NCI-H2196 (cell line): ENCODE results near the gene TNFAIP8L1.

Experiments
- DNase-seq: peaks from one replicate; lab custom pipeline; 2025; ENCODE audit not compliant: unreplicated experiment; lab: John Stamatoyannopoulos, UW

TNFAIP8L1 gene

DNA sequence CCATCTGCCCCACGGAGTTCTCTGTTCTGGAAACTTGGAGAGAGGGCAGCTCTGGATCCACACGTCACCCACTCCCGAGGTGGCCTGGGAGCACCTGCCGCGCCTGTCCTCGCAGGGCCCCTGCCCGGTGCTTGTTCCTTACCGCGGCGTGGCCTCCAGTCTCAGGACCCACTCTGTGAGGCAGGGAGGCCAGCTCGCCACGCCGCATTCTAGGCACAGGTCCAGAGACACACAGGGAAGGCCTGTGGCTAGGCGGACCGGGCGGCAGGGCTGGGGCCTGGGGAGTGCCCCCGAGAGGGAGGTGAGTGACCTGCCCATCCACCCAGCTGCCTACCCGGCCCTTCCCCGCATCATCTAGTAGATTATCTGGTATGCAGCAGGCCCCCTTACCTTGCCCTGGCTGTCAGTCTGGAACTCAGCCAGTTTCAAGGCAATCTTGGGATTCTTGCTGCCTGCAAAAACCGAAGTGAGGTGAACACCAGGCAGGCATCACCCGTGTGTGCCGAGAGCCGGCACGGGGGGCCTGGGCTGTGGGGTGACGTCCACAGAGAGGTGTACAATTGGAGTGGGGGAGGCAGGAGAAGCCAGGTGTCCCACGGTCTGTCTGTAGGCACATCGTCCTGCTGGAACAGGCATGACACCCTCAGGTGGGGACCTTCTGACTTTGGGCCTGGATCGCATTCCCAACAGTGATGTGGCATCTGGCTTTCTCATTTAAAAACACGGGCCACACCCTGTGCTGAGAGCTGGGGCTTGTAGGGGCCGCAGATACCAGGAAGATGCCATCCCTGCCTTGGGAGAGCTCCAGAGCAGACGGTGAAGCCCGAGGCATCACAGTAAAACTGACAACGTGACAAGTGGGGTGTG lies 60.7 kb downstream of the TNFAIP8L1 start:
- DNase-seq: no peak

DNA sequence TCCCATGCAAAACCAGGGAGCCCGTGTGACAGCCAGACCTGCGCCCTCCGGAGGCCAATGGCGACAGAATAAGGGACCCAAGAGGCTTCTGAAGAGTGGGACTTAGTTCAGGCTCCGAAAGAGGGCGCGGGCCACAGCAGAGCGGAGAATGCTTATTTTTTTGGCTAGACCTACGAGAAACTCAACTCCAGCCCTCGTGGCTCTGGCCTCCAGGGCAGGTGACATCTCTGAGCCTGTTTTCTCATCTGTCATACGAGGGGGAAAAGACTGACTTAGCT lies 61.3 kb downstream of the TNFAIP8L1 start:
- DNase-seq: no peak

DNA sequence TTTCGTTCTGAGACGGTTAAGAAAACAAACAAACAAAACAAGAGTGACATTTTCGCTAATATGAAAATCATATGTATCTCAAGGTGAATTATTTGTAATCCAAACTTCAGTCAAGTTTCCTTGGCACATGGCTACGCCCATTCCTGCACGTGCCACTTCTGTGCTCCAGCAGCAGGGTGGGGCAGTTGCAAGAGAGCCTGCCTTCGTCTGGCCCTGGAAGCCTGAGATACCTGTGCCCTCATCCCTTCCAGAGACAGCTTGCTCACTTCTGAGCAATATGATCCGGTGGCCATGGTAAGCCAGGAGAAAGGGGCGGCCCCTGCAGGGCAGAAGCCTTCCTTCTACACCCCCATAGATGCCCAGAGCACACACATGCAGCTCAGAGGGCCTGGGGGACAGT lies 62.2 kb downstream of the TNFAIP8L1 start:
- no peak for DNase-seq

DNA sequence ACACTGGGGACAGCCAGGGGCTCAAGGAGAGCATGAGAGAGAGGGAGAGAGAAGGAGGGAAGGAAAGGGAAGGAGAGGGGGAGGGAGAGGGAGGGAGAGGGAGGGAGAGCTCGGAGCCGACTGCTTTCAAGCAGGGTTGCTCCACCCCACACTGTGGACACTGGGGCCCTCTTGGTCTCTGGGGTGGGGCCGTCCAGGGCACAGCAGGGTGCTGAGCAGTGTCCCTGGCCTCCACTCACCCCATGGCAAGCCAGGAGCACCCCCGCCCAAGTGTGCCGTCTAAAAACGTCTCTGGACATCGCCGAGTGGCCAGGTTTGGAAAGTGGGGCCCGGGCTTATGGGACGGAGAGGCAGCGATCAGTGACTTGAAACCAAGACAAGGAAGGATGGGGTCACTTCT lies 63.4 kb downstream of the TNFAIP8L1 start:
- no peak for DNase-seq

DNA sequence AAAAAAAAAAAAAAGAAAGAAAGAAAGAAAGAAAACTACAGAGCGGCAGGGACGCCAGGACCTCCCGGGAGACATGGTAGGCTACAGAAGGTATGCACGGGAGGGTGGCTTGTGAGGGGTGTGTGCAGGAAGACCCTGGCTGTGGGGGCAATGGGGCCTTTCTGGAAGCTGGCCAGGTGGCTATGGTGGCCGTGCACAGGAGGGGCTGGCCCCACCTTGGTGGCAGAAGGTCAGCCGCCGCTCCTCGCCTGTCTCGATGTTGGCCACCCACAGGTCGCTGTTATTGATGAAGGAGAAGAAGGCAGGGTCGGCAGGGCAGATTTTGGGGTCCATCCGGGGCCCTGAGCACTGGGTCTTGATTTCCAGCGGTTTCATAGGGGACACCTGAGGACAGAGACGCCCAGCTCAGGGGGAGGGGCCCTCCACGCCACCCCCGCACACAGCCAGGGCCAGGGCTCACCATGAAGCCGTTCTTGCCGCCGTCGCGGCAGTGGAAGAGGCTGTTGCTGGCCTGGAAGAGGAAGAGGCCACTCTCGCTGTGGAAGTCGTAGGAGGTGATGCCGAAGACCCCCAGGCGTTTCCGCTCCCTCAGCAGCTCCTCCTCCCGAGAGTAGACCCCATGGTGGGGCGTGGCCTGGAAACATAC lies 64.5 kb downstream of the TNFAIP8L1 start:
- no peak for DNase-seq

DNA sequence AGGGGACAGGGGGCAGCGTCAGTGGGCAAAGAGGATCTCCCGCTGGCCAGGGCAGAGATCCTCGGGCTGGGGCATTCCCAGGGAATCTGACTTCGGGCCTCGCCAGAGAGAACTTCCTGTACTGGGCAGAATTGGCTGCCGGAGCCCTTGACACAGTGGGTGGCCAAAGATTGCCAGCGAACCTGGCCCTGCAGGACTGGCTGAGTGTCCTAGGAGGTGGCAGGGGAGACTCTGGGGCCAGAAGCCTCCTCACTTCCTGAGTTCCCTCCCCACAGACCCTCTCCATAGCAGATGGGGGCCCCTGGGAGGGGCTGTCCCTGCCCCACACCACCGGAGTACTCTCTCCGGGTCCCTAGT lies 65.0 kb downstream of the TNFAIP8L1 start:
- DNase-seq: no peak
